ENCODE measurements around the gene POLR2C.

GRCh38 chr16:57509231-57509923, 46.9 kb downstream of the POLR2C start:
- TF ChIP-seq CTCF (IDR thresholded peaks at IDR 0.05) = no peak
- no peak for TF ChIP-seq POLR2AphosphoS5 (IDR thresholded peaks at IDR 0.05)

Measured in upper lobe of left lung (tissue), 4 donors.